Pancreas (tissue), 10 donors: ENCODE data around the gene TSPAN6. TPM values are rescaled to one million over a fixed set of nuclear protein-coding genes. Genes with fewer than 3 reads are reported as not detected.

Source experiments
- ATAC-seq, 4 donors: fragments of 200-7000 bp; cut with Tn5 transposase; one replicate each; pipeline versions ENCODE4 v1.8.0 to v1.9.1; 2020; ENCODE audit warnings: mild to moderate bottlenecking in 4 of 4, moderate library complexity in 4 of 4
- DNase-seq, 6 donors: peaks; one replicate each; pipeline ENCODE4 v3.0.0-alpha.2; 2020
- FAIRE-seq: peaks from 2 replicates; lab custom pipeline; 2012; peaks lifted over from hg19 to GRCh38; lab: Jason Lieb, UNC
- H3K27ac ChIP-seq, 4 donors: fragments of 200-600 bp; sonication (generic); 1 replicate in 3 of 4; 2 replicates in 1 of 4; pipeline versions ENCODE4 v1.5.0 to v1.8.0; 2020
- H3K27me3 ChIP-seq, 4 donors: fragments of 200-600 bp; one replicate each; pipeline ENCODE4 v1.8.0; 2021
- H3K36me3 ChIP-seq, 3 donors: fragments of 200-600 bp; sonication (generic) in 1 of 3; one replicate each; pipeline versions ENCODE4 v1.5.0 to v1.8.0; 2020 to 2021
- H3K4me1 ChIP-seq, 3 donors: fragments of 200-600 bp; one replicate each; pipeline ENCODE4 v1.8.0; 2021
- H3K4me3 ChIP-seq, 4 donors: fragments of 200-600 bp; sonication (generic) in 2 of 4; one replicate each; pipeline versions ENCODE4 v1.5.0 to v1.8.0; 2020 to 2021
- H3K9me3 ChIP-seq, 4 donors: fragments of 200-600 bp; one replicate each; pipeline ENCODE4 v1.8.0; 2021
- CTCF ChIP-seq, 4 donors: fragments of 200-600 bp; sonication (generic) in 3 of 4; IDR thresholded peaks; one replicate each; pipeline versions ENCODE4 v1.5.0 to v1.8.0; 2021; ENCODE audit warnings: antibody characterized with exemption in 4 of 4
- whole genome bisulfite sequencing, 2 donors: extraction: QIAGEN DNeasy Blood & Tissue Kit; methylation state at CpG; one replicate each; pipeline ENCODE4 v1.1.7; 2013; 5-methylcytosine and 5-hydroxymethylcytosine counted together
- intact Hi-C, 3 donors: fragments of 100-400 bp; cut with DNase I; formaldehyde crosslinking; loops; one replicate each; pipeline versions ENCODE4 v1.11.1 to v1.14.2; 2022
- polyA plus RNA-seq, 2 donors: library from polyadenylated mRNA; stranded (reverse); fragments of 200-250 nt; gene quantifications; one replicate each; pipeline ENCODE4 v1.2.3, GENCODE V29; 2013
- total RNA-seq, 6 donors: library from RNA; stranded (reverse); fragmentation: NEBNext Ultra II Directional in 4 of 6; extraction: Animal tissue kit (Norgen Biotek cat#: 25700) in 4 of 6; gene quantifications; one replicate each; pipeline versions ENCODE4 v1.2.1 to v1.2.4, GENCODE V29; 2021 to 2023
- donor health status: healthy with polysubstance abuse.
- donor health status: DM: no; HTN: no; CAD: no; lungs with moderate emphysema.
- donor health status: DM: no; HTN: no; CAD: no.
- donor health status: control.
- donor health status: control.
- donor health status: Bipolar disorder and iron deficiency.
- donor health status: DM: yes; HTN: yes; CAD: no.
- donor health status: DM: no; HTN: no; CAD: no.
- donor health status: DM: no; HTN: no; CAD: no.
- donor health status: DM: yes; HTN: yes; CAD: no.

Gene TSPAN6
- total RNA-seq (10 to 100 TPM in 4 of 6 donors, 1 to 10 TPM in 2; 8.6 to 24.3 (median 12.1) TPM), polyA plus RNA-seq (10 to 100 TPM; 11.4 to 22.8 TPM)

- Histone ChIP-seq H3K27ac (peak within 1 kb of the TSS in 3 of 4 donors; percentile 12 to 53 (median 46)), H3K36me3 (no peaks in the 10 kb centered on the region), H3K27me3 (peaks cover 0 to 8% (median 1%) of the 10 kb centered on the region in 4 donors), H3K4me1 (no peaks in the 10 kb centered on the region), H3K4me3 (peak within 1 kb of the TSS; percentile 32 to 55 (median 46)), H3K9me3 (no peaks in the 10 kb centered on the region)
- peak in 2 of 4 donors; percentile 23 to 27 for TF ChIP-seq CTCF (IDR thresholded peaks at IDR 0.05)
- FAIRE-seq (peak; percentile 32), DNase-seq (peak; percentile 75 to 87 (median 78)), ATAC-seq (peak; percentile 98 to 99 (median 99))
- WGBS, 2 donors = 2 to 26% methylated on average over 51 of the region's 51 CpGs
- intact Hi-C loops = no loop called here
Measured at GRCh38 chrX:100636321-100636991, at the start of gene TSPAN6. Gene TSPAN6 (minus strand): TSS chrX:100636806. CDS start chrX:100636694, 112 bp downstream.

GRCh38 chrX:100685997-100686305 lies 49.3 kb upstream of the TSPAN6 start:
- no peaks in the 10 kb centered on the region for H3K36me3 ChIP-seq
- WGBS, 2 donors = 12 to 19% methylated on average over 1 of the region's 1 CpG
- ATAC-seq (peak in 1 of 4 donors; percentile 21), FAIRE-seq (no peak), DNase-seq (no peak)
- no peak for TF ChIP-seq CTCF (IDR thresholded peaks at IDR 0.05)
- H3K9me3 ChIP-seq = no peaks in the 10 kb centered on the region
- no peak overlapping the region for H3K27ac ChIP-seq
- H3K4me1 ChIP-seq = no peaks in the 10 kb centered on the region
- no peak overlapping the region for H3K4me3 ChIP-seq
- no peaks in the 10 kb centered on the region for H3K27me3 ChIP-seq
- intact Hi-C loops = loop anchor here in 2 of 3 donors (5.0 kb wide), 1 partner anchor 81 kb away; no protein-coding TSS in a partner anchor

- peak; percentile 64 to 84 (median 80) for TF ChIP-seq CTCF (IDR thresholded peaks at IDR 0.05)
- no peak overlapping the region for H3K27ac ChIP-seq
- WGBS, 2 donors = 26 to 38% methylated on average over 5 of the region's 5 CpGs
- intact Hi-C loops = loop anchor here in 2 of 3 donors (5.0 kb wide), 1 partner anchor 82 kb away; no protein-coding TSS in a partner anchor
- no peaks in the 10 kb centered on the region for H3K4me1 ChIP-seq
- H3K4me3 ChIP-seq = no peak overlapping the region
- FAIRE-seq (peak; percentile 96), ATAC-seq (peak; percentile 56 to 99 (median 95)), DNase-seq (peak in 4 of 6 donors; percentile 33 to 79 (median 56))
- no peaks in the 10 kb centered on the region for H3K36me3 ChIP-seq
- H3K27me3 ChIP-seq = no peaks in the 10 kb centered on the region
- no peaks in the 10 kb centered on the region for H3K9me3 ChIP-seq
Measured at GRCh38 chrX:100685284-100685996, 48.8 kb upstream of the TSPAN6 start.

GRCh38 chrX:100682939-100683338 lies 46.3 kb upstream of the TSPAN6 start:
- DNase-seq (no peak), FAIRE-seq (no peak), ATAC-seq (no peak)
- no peak overlapping the region for H3K4me3 ChIP-seq
- intact Hi-C loops = no loop called here
- no peak for TF ChIP-seq CTCF (IDR thresholded peaks at IDR 0.05)
- no peaks in the 10 kb centered on the region for H3K4me1 ChIP-seq
- H3K27ac ChIP-seq = no peak overlapping the region
- H3K36me3 ChIP-seq = no peaks in the 10 kb centered on the region
- H3K9me3 ChIP-seq = no peaks in the 10 kb centered on the region
- H3K27me3 ChIP-seq = no peaks in the 10 kb centered on the region
- 80 to 89% methylated on average over 8 of the region's 8 CpGs for WGBS, 2 donors
